Astrocyte (in vitro differentiated cells and primary cell): ENCODE data around the gene FOXL1. TPM values are rescaled to one million over a fixed set of nuclear protein-coding genes. Genes with fewer than 3 reads are reported as not detected.

Experiments used
- DNase-seq: peaks from one replicate; pipeline ENCODE4 v3.0.0-alpha.2; 2010; ENCODE audit warnings: low read depth
- FAIRE-seq: peaks from 2 replicates; lab custom pipeline; 2011; peaks lifted over from hg19 to GRCh38; lab: Jason Lieb, UNC
- H2AFZ ChIP-seq: 2 replicates; pipeline ENCODE4 v1.6.0; 2012; ENCODE audit warnings: low read depth, low read length, inconsistent platforms
- H3K27ac ChIP-seq: 2 replicates; pipeline ENCODE4 v1.5.1; 2011; ENCODE audit warnings: low read depth, low read length, inconsistent platforms
- H3K27me3 ChIP-seq: 2 replicates; pipeline ENCODE4 v1.6.0; 2011; ENCODE audit warnings: low read length, inconsistent platforms; ENCODE audit not compliant: insufficient read depth
- H3K36me3 ChIP-seq: 2 replicates; pipeline ENCODE4 v1.5.1; 2011; ENCODE audit warnings: low read length, inconsistent platforms; ENCODE audit not compliant: insufficient read depth
- H3K4me1 ChIP-seq: 2 replicates; pipeline ENCODE4 v1.5.1; 2011; ENCODE audit warnings: low read length, inconsistent platforms; ENCODE audit not compliant: insufficient read depth
- H3K4me2 ChIP-seq: 2 replicates; pipeline ENCODE4 v1.6.0; 2012; ENCODE audit warnings: low read length, inconsistent platforms
- H3K4me3 ChIP-seq: 2 replicates; pipeline ENCODE4 v1.5.1; 2011; ENCODE audit warnings: low read depth, mild to moderate bottlenecking, low read length, inconsistent platforms; ENCODE audit not compliant: insufficient read depth
- H3K79me2 ChIP-seq: 2 replicates; pipeline ENCODE4 v1.6.0; 2012; ENCODE audit warnings: mild to moderate bottlenecking, low read length, inconsistent platforms; ENCODE audit not compliant: insufficient read depth
- H3K9ac ChIP-seq: 2 replicates; pipeline ENCODE4 v1.6.0; 2012; ENCODE audit warnings: mild to moderate bottlenecking, low read length, inconsistent platforms
- H3K9me3 ChIP-seq: 2 replicates; pipeline ENCODE4 v1.5.1; 2012; ENCODE audit warnings: low read depth, mild to moderate bottlenecking, low read length, inconsistent platforms; ENCODE audit not compliant: insufficient read depth
- H4K20me1 ChIP-seq: 2 replicates; pipeline ENCODE4 v1.6.0; 2012; ENCODE audit warnings: low read length, inconsistent platforms; ENCODE audit not compliant: insufficient read depth
- H3K27ac Mint-ChIP-seq: one replicate; pipeline ENCODE4 v1.8.0; 2021; ENCODE audit warnings: mild to moderate bottlenecking, mixed read lengths; ENCODE audit not compliant: unreplicated experiment
- H3K27me3 Mint-ChIP-seq: one replicate; pipeline ENCODE4 v1.8.0; 2021; ENCODE audit warnings: low read depth, mixed read lengths; ENCODE audit not compliant: unreplicated experiment
- H3K36me3 Mint-ChIP-seq: one replicate; pipeline ENCODE4 v1.8.0; 2021; ENCODE audit warnings: low read depth, mixed read lengths; ENCODE audit not compliant: unreplicated experiment
- H3K4me1 Mint-ChIP-seq: one replicate; pipeline ENCODE4 v1.8.0; 2021; ENCODE audit warnings: low read depth, mixed read lengths; ENCODE audit not compliant: unreplicated experiment
- H3K4me3 Mint-ChIP-seq: one replicate; pipeline ENCODE4 v1.8.0; 2021; ENCODE audit warnings: mild to moderate bottlenecking, moderate library complexity, mixed read lengths; ENCODE audit not compliant: unreplicated experiment
- H3K9me3 Mint-ChIP-seq: one replicate; pipeline ENCODE4 v1.8.0; 2021; ENCODE audit warnings: mild to moderate bottlenecking, mixed read lengths; ENCODE audit not compliant: unreplicated experiment
- EZH2 ChIP-seq: IDR thresholded peaks from 2 replicates; pipeline ENCODE4 v1.6.1; 2012; ENCODE audit warnings: mild to moderate bottlenecking, low read length, inconsistent platforms; ENCODE audit not compliant: insufficient read depth
- total RNA-seq: library from RNA; stranded (reverse); gene quantifications from 2 replicates; pipeline ENCODE4 v1.2.1, GENCODE V29; 2021
- TF ChIP-seq, protein P1 (sequence below): IDR thresholded peaks from 2 replicates; pipeline ENCODE4 v1.5.1; 2011; ENCODE audit warnings: low read depth, mild to moderate bottlenecking, inconsistent platforms, low read length, moderate library complexity; ENCODE audit not compliant: insufficient read depth

FOXL1 gene
- total RNA-seq, 1 donor from 2014 or later = 6.1 TPM

- Histone ChIP-seq H3K9me3 (no peaks in the 10 kb centered on the region), H3K9ac (peak overlapping the region; percentile 81), H3K79me2 (peaks cover 62% of the 10 kb centered on the region), H2AFZ (peak overlapping the region; percentile 66), H3K4me2 (peak overlapping the region; percentile 93), H3K4me1 (peaks cover 17% of the 10 kb centered on the region), H4K20me1 (peaks cover 25% of the 10 kb centered on the region), H3K27me3 (no peaks in the 10 kb centered on the region), H3K27ac (peak overlapping the region; percentile 61), H3K36me3 (peaks cover 8% of the 10 kb centered on the region), H3K4me3 (peak overlapping the region; percentile 97)
- DNase-seq = no peak
- Mint-ChIP-seq H3K9me3 (no peaks in the 10 kb centered on the region), H3K4me3 (peak overlapping the region; percentile 79), H3K27me3 (peaks cover 33% of the 10 kb centered on the region), H3K4me1 (peaks cover 9% of the 10 kb centered on the region), H3K36me3 (peaks cover 7% of the 10 kb centered on the region), H3K27ac (no peak overlapping the region)
- no peak for TF ChIP-seq EZH2
- TF ChIP-seq, protein P1, sequence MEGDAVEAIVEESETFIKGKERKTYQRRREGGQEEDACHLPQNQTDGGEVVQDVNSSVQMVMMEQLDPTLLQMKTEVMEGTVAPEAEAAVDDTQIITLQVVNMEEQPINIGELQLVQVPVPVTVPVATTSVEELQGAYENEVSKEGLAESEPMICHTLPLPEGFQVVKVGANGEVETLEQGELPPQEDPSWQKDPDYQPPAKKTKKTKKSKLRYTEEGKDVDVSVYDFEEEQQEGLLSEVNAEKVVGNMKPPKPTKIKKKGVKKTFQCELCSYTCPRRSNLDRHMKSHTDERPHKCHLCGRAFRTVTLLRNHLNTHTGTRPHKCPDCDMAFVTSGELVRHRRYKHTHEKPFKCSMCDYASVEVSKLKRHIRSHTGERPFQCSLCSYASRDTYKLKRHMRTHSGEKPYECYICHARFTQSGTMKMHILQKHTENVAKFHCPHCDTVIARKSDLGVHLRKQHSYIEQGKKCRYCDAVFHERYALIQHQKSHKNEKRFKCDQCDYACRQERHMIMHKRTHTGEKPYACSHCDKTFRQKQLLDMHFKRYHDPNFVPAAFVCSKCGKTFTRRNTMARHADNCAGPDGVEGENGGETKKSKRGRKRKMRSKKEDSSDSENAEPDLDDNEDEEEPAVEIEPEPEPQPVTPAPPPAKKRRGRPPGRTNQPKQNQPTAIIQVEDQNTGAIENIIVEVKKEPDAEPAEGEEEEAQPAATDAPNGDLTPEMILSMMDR = no peak
- no peak for FAIRE-seq
Measured at GRCh38 chr16:86565644-86566511, 12.5 kb upstream of the FOXL1 start.

GRCh38 chr16:86566601-86566965 lies 11.8 kb upstream of the FOXL1 start, which contains the start of gene FOXC2:
Gene FOXC2 (plus strand): TSS chr16:86566829. CDS start chr16:86567336, 507 bp downstream.
- Histone ChIP-seq H3K9ac (peak within 1 kb of the TSS; percentile 99), H3K4me3 (peak within 1 kb of the TSS; percentile 97), H3K27me3 (no peaks in the 10 kb centered on the region), H4K20me1 (peaks cover 32% of the 10 kb centered on the region), H3K9me3 (no peaks in the 10 kb centered on the region), H3K27ac (peak within 1 kb of the TSS; percentile 94), H3K36me3 (peaks cover 8% of the 10 kb centered on the region), H3K4me1 (peaks cover 22% of the 10 kb centered on the region), H3K79me2 (peaks cover 69% of the 10 kb centered on the region), H3K4me2 (peak within 1 kb of the TSS; percentile 93), H2AFZ (peak within 1 kb of the TSS; percentile 66)
- peaks cover 14% of the 10 kb centered on the region for H3K36me3 Mint-ChIP-seq
- H3K4me1 Mint-ChIP-seq = peaks cover 12% of the 10 kb centered on the region
- DNase-seq = peak; percentile 92
- H3K9me3 Mint-ChIP-seq = no peaks in the 10 kb centered on the region
- H3K27ac Mint-ChIP-seq = peak within 1 kb of the TSS; percentile 58
- peak within 1 kb of the TSS; percentile 86 for H3K4me3 Mint-ChIP-seq
- TF ChIP-seq, protein P1 = no peak
- no peak for TF ChIP-seq EZH2
- H3K27me3 Mint-ChIP-seq = peaks cover 37% of the 10 kb centered on the region
- FAIRE-seq = no peak
